Medulla oblongata (tissue), 1 donor: Measurements from ENCODE around the gene TTLL8.
A peak's percentile ranks its signal among the peaks of the same experiment; 100 is the strongest.

Experiments used
- DNase-seq: peaks from one replicate; pipeline ENCODE4 v3.0.0-alpha.2; 2015; ENCODE audit errors: extremely low spot score

Gene TTLL8

DNA sequence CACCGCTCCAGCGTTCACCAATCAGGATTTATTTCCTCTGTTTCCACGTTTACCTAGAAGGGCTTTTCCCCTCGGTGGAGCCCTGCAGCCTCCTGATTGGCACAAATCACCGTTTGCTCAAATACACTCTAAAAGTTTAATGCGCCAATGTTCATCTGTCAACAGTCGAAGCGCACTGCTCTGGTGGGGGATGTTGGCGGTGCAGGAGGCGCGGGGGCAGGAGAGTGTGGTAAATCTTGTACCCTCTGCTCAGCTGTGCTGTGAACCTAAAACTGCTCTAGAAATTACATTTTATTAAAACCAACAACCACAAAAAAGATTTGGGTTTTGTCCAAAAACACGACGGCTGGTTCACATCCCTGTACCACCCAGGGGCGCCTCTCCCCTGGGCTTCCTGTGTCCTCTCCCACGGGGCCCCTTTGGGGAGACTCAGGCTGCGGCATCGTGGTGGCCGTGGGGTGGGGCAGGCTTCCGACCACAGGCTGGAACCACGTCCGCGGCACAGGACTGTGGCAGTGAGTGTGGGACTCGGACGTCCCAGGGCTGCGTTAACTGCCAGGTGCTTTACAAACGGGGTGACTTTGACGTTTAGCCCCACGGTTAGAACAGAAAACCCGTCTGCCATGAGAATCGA is 13.5 kb downstream of the TTLL8 start:
- no peak for DNase-seq

DNA sequence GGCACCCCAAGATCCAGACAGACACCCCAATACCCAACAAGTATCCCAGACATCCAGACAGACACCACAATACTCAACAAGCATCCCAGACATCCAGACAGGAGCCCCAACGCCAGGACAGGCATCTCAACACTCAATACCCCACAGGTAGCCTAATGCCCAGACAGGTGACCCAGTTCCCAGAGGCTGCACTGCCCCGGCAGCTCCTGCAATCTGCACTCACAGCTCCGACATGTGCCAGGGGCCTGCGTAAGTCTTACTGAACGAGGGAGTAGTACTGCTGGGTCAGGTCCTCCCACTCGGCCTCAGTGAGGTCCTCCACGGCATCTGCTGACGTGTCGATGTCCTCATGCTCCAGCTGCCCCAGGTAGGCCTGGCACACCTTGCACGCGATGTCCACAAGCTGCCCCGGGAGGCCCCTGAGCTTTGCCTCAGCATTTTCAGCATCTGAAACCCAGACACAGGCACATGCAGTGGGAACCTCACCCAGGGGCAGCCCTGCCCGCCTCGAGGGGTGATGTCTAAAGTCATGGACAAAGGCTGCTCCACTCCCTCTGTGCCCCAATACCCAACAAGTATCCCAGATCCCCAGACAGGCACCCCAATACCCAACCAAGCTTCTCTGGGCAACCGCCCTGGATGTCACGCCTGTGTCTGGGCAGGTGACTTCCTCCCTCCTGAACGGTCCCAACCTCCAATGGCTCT is 16.6 kb downstream of the TTLL8 start:
- no peak for DNase-seq

DNA sequence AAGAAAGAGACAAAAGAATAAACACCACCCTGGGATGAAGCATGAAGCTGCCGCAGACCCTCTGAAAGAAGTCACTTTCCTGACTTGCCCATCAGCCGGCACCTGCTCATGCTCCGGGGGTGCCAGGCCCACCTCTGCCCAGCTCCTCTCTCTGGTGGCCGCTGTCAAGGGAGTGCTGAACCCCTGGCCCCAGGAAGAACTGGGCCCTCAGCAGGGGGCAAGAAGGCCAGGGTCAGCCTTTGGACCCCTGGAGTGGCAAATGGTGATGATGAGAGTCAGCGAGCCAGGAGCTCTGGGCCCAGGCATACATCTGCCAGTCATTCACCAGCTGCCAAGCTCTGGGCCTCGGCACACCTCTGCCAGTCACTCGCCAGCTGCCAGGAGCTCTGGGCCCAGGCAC is 17.4 kb downstream of the TTLL8 start:
- DNase-seq, result no peak

DNA sequence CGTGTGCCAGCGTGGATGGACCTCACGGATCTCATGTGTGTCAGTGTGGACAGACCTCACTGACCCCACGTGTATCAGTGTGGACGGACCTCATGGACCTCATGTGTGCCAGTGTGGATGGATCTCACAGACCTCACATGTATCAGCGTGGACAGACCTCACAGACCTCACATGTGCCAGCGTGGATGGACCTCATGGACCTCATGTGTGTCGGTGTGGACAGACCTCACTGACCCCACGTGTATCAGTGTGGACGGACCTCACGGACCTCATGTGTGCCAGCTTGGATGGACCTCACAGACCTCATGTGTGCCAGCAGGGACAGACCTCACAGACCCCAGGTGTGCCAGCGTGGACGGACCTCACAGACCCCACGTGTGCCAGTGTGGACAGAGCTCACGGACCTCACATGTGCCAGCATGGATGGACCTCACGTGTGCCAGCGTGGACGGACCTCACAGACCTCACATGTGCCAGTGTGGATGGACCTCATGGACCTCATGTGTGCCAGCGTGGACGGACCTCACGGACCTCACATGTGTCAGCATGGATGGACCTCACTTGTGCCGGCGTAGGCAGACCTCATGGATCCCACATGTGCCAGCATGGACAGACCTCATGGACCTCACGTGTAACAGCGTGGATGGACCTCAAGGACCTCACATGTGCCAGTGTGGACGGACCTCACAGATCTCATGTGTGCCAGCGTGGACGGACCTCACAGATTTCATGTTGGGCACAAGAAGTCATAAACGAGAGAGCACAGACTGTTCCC is 18.2 kb downstream of the TTLL8 start:
- DNase-seq, result no peak

DNA sequence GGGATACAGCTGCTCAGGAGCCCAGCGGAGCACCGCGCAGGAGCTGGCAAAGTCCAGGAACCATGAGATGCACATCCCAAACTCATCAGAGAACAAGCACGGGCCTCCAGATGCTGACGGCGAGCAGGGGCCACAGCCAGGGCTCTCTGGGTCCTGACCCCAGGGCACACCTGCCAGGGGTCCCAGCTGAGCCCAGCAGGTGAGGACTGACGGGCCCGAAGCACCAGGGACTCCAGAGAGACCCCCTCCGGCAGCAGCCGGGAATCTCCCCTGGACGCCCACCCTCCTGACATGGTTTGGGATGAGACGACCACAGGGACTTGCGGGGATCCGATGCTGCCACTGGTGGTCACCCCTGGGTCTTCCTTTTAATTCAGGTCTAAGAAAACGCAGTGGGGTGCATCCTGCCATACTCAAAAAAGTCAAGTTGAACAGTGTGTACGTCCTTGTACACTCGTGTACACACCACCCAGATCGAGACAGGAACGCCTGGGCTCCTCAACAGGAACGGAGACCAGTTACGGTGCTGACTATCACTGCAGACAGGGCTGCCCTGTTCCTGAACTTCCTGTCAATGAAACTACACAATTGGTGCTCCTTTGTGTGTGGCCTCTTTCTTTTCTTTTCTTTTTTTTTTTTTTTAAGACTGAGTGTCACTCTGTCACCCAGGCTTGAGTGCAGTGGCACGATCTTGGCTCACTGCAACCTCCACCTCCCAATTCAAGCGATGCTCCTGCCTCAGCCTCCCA is 21.9 kb downstream of the TTLL8 start:
- no peak for DNase-seq

DNA sequence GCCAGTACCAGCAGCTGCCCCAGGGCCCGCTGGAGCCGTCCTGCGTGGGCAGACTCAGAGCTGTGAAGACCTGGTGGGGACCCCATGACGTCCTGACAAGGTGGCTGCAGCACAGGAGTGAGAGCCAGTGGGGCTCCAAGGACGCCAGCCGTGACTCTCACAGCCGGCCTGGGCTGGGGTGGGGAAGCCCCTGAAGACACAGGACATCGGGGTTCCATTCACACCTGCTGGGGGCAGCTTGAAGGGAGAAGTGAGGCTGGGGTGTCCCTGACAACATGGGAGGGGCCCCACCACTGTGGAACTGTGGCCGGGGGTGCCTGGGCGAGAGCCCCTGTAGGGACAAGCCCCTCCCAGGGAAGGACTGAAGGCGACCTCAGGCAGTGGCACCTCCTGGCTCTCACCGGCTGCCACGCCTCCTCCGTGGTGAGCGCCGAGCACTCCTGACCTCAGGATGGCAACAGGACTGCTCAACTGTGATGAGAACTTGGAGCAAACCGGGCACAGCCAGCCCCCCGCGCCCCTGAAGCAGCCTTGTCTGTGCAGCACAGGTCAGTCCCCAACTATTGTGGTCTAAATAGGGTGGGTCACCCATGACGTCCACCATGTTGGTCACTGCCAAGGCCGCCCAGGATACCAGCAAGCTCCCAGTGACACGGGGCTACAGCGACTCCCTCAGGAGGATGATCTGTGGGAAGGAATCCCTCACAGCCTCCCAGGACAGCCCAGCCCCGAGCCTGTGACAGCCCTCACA is 22.8 kb downstream of the TTLL8 start:
- DNase-seq, result no peak

DNA sequence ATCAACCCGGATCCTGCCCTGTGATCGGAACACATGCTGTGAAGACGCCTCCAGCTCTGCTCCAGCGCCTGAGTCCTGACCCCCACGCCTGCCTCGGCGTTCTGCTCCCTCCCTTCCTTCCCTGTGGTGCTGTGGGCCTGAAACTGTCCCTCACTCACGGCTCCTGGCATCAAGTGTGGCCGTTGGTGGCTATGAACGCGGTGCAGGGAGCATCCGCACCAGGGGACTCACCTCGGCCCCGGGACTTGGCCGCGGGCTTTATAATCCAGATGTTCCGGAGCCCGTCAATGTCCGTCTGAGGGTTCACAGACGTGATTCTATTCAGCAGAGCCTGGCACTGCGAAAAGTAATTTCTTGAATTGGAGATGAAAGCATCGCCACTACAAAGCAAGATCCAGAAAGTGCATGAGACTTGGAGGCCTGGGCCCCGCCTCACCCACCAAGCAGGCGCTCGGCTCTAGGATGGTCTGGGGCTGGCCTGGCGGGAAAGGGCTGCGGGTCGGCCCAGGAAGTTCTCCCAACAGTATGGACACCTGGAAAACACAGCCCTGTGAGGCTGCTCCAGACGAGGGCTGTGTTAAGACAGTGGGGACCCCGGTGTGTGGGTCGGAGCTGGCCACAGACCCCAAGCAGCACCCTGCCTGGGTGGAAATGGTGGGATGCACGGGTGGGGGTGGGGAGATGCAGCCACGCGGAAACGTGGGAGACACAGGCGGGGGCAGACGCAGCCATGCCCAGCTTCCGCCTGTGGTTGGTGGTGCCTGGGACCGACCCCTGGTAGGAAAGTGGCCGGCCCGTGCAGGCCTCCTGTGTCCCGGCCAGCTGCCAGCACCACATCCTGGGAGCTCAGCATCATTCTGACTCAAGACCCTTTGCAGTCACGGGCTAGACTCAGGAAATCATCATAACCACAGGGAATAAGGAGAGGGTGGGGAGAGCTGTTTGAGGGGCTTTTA is 23.7 kb downstream of the TTLL8 start:
- no peak for DNase-seq

DNA sequence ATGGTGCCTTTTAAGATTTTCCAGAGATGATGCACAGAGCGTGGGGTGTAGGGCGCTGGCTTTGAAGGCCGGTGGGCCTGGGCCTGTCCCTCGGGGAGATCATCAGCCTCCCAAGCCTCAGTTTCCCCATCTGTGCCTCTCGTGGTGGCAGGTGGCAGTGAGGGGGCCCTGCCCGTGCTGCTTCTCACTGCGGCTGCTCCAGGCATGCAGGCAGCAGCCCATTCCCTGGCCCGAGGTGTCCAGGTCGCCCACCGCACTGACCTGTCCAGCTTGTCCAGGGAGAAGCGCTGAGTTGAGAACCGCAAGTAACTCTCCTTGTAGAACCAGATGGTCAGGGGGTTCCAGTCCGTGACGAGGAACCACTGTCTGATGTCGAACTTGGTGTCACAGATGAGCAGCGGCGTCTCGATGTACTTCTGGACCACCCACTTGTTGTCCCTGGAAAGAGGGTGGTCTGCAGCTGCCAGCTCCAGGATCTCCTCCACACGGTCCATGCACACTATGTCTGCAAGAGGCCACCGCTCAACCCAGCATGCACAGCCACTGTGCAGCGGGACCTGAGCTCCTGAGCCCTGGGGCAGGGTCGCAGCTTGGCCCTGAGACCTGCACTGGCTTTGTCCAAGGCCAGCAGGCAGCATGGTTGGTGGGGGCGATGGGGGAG is 25.0 kb downstream of the TTLL8 start:
- no peak for DNase-seq

DNA sequence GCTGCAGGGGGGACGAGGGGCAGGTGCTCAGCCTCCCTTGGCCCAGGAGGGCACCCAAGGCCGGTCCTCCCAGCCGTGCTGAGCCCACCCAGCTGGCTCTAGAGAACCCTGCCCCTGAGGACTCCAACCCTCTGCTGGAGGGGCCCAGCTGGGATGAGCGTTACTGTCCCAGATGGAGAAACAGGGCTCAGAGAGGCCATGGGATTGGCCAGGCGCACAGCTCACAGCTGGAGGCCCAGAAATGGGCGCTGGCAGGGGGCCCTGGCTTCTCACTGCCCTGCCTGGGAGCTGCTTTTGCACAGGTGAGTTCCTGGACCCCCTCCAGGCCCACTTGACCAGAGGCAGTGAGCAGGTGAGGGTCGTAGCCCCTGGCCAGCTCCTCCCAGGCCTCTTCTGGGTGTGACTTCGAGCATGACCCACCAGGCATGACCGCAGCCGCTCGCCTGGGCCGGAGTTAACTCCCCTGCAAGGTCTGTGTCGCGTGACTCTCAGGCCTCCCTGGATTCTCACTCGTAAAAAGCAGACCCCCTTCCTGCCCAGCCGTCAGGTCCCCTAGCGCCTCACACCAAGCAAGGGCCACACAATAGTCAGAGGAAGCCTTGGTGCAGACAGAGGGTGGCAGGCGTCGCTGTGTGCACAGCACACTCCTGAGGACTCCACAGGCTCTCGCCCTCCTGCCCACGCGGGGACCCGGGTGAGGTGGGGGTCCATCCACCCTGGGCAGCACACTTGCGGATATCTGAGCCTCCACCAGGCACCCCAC is 25.8 kb downstream of the TTLL8 start:
- DNase-seq, result no peak

DNA sequence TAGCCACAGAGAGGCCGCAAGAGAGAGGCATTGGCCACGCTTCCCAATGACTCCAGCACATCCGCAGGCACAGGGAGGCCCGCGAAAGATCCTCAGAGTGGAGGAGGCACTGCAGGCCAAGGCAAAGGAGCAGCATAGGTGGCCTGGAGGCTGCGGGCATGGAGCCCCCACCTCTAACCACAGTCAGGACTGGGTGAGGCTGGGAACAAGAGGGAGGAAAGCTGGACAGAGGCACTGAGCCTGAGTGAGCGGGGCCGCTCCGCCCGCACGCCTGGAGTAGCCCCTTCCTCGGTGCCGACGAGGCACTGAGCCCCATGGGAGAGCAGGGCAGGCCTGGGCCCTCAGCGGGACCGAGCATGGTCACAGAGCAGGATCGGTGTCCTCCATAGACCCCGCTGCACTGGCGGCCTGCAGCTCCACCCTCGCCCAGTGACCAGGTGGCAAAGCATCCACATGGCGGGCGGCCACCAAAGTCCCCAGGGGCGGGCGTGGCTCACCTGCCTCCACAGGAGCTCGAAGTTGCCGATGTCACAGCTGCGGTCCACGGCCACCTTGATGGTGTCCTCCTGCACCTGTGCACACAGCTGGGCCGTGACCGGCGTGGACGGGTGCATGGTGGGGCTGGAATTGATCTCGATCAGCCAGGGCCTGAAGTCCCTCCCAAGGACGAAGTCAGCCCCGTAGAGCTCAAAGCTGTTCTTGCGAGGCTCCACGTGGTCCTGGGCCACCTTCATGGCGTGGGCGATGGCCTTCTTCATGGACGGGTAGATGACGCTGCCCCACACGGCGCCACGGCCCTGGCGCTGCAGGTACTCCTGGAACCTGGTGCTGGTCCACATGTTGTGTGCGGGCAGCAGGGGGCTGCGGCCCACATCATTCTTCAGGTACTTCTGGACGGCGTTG is 26.7 kb downstream of the TTLL8 start:
- DNase-seq, result no peak

DNA sequence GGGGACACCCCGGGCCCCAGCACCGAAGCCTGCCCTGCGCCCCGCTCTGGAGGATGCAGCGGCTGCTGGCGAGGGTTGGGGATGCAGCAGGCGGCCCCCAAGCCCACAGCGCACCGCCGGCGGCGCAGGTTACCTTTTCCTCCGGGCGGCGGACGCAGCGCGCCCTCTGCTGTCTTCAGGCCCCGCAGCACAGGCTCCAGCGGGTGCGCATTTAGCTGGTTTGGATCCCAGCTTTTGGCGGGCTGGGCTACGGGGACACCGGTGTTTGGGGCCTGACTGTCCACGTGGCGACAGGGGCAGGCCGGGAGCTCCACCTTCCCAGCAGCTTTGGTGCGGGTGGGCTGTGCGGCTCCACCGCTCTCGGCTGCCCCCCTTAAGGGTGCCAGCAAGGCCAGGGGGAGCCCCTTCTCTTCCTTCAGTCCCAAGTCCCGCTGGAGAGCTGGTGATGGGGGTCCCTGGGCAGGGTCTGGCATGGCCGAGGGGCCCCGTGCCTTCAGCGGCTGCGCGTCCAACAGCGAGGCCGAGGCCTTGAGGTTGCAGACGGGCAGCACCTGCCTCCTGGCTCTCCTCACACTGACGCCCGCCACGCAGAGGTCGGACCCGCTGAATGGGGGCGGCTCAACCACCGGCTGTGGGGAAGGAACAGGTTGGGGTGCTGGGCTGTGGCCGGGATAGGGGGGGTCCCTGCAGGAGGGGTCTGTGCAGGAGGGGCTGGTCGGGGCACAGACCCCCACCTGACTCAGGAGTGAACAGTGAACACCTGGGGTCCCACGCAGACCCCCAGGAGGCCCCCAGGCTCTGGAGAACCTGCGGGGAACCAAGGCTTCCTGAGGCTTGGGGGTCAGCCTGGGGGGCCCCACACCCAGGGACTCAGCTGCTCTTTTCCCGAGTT is 27.6 kb downstream of the TTLL8 start:
- DNase-seq, result peak; percentile 60

DNA sequence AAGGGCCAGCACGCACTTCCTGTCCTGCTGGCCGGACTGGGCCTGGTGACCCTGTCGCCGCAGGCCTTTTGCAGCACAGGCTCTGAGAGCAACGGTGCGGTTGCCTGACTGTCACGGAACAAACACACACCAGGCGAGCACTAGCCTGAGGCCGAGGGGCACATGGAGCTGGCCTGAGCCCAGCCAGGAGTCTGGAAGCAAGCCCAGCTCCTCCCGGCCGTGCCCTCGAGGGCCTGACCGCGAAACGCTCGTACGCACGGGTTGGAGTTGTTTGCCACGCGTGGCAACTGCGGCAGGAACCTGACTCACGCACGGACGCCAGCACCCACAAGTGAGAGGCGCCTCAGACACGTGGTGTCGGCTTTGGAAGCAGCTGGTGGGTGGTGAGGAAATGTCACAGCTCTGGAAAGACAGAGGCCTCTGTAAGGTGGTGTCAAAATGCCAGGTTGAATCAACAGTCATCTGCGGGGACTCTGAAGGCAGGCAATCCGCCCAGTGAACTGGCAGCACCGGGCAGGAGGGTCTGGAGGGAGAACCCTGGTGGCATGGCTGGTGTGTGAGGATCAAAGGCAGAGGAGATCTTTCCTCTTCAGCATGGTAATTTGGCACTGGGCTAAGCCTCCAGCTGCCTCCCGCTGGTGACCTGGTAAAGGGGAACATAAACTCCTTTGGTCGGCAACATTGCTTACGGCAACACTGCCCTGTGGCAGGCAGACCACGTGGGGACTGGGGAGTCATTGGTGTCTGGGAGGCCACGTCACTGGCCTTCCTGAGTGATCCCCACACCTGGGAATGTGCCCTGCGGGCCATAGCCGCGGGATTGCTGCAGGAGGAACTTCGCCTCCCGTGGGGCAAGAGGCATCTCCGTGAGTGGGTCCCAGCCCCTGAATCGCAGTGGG is 30.2 kb downstream of the TTLL8 start:
- DNase-seq, result no peak

DNA sequence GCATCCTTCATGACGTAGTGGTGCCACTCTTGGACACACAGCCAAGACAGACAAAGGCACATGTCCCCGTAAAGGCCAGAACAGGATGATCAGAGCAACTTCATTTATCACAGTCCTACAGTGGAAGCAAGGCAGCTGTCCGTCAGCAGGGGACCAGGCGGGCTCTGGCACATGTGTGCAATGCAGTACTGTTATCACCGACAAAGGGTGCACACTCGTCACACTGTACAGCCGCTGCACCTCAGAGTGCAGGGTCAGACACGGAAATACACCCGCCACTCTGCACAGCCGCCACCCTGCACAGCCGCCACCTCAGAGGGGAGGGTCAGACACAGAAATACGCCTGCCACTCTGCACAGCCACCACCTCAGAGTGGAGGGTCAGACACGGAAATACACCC is 32.1 kb downstream of the TTLL8 start:
- no peak for DNase-seq

DNA sequence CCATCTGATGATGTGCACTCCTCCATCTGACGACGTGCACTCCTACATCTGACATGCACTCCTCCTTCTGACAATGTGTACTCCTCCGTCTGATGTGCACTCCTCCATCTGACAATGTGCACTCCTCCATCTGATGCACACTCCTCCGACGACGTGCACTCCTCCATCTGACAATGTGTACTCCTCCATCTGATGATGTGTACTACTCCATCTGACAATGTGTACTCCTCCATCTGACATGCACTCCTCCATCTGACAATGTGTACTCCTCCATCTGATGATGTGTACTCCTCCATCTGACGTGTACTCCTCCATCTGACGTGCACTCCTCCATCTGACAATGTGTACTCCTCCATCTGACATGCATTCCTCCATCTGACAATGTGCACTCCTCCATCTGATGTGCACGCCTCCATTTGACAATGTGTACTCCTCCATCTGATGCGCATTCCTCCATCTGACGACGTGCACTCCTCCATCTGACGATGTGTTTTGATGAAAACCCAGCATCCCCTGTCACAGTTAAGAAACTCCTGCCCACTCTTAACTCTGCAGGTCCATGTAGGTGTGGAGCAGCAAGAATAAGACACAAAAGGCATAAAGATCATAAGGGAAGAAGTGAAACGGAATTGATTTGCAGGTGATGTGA is 35.8 kb downstream of the TTLL8 start:
- DNase-seq, result no peak

DNA sequence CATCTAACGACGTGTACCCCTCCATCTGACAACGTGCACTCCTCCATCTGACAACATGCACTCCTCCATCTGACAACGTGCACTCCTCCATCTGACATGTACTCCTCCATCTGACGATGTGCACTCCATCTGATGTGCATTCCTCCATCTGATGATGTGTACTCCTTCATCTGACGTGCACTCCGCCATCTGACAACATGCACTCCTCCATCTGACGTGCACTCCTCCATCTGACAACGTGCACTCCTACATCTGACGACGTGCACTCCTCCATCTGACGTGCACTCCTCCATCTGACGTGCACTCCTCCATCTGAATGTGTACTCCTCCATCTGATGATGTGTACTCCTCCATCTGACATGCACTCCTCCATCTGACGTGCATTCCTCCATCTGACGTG is 37.5 kb downstream of the TTLL8 start:
- no peak for DNase-seq
